NCI-H1105 treated with DMSO at 0.1 percent for 48 hours (cell line): ENCODE results near the gene APOL1.

ENCODE experiments used
- DNase-seq: peaks from one replicate; lab custom pipeline; 2025; lab: John Stamatoyannopoulos, UW

Gene APOL1

DNA sequence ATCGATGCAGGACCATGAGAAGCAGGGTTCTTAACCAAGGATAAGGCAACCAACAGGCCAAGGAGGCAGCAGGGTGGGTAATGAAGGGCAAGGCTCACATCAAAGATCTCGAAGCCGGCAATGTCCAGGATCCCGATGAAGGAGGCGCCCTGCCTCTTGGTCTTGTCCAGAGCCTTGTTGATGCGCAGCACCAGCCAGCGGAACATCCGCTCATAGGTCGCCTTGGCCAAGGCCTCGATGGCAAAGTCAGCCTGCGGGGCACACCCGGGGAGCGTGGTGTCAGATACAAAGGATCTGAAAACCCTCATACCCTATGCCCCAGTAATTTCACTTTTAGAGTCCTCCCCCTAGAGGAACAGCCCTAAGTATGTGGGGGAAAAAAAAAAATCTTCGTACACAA lies 63.5 kb downstream of the APOL1 start:
- no peak for DNase-seq
